Measurements from ENCODE around the gene CDH22. TPM values are rescaled to one million over a fixed set of nuclear protein-coding genes. Genes with fewer than 3 reads are reported as not detected.
A peak's percentile ranks its signal among the peaks of the same experiment; 100 is the strongest.

Gene CDH22
- total RNA-seq, 1 donor from 2014 or later: 0.13 TPM

GRCh38 chr20:46356195-46357029 is 48.1 kb upstream of the CDH22 start:
- H3K4me3 ChIP-seq: no peak overlapping the region
- H3K9me3 Mint-ChIP-seq: no peaks in the 10 kb centered on the region
- no peak overlapping the region for H3K4me2 ChIP-seq
- no peak overlapping the region for H2AFZ ChIP-seq (replicated peaks)
- H3K27ac ChIP-seq: no peak overlapping the region
- peaks cover 15% of the 10 kb centered on the region for H3K4me1 ChIP-seq
- H3K36me3 ChIP-seq: no peaks in the 10 kb centered on the region
- TF ChIP-seq EZH2 (IDR thresholded peaks at IDR 0.05): no peak
- no peak for TF ChIP-seq EZH2phosphoT487 (IDR thresholded peaks at IDR 0.05)
- no peak for TF ChIP-seq CTCF (IDR thresholded peaks at IDR 0.05)
- DNase-seq (ENCODE audit: low spot score): no peak
- H3K27me3 Mint-ChIP-seq (ENCODE audit: insufficient read depth, low read depth): peaks cover 2% of the 10 kb centered on the region
- H3K79me2 ChIP-seq (ENCODE audit: low read depth): no peaks in the 10 kb centered on the region
- peaks cover 37% of the 10 kb centered on the region for H3K4me1 Mint-ChIP-seq
- no peaks in the 10 kb centered on the region for H3K9me3 ChIP-seq (ENCODE audit: low read depth)
- peaks cover 19% of the 10 kb centered on the region for H3K36me3 Mint-ChIP-seq
- H4K20me1 ChIP-seq (ENCODE audit: low read depth): peaks cover 8% of the 10 kb centered on the region
- no peak overlapping the region for H3K9ac ChIP-seq
- H3K27ac Mint-ChIP-seq: no peak overlapping the region
- no peaks in the 10 kb centered on the region for H3K27me3 ChIP-seq
- H3K4me3 Mint-ChIP-seq: no peak overlapping the region
- H3F3A ChIP-seq (ENCODE audit: low read depth): peaks cover 9% of the 10 kb centered on the region

- H3K36me3 ChIP-seq: no peaks in the 10 kb centered on the region
- H3K9ac ChIP-seq: no peak overlapping the region
- DNase-seq (ENCODE audit: low spot score): no peak
- Mint-ChIP-seq H3K27me3 (ENCODE audit: insufficient read depth, low read depth) (peaks cover 7% of the 10 kb centered on the region), H3K4me3 (no peak overlapping the region), H3K9me3 (no peaks in the 10 kb centered on the region), H3K27ac (peak overlapping the region; percentile 86), H3K4me1 (peaks cover 43% of the 10 kb centered on the region), H3K36me3 (peaks cover 22% of the 10 kb centered on the region)
- no peak overlapping the region for H2AFZ ChIP-seq (replicated peaks)
- peaks cover 21% of the 10 kb centered on the region for H3K4me1 ChIP-seq
- no peaks in the 10 kb centered on the region for H3K9me3 ChIP-seq (ENCODE audit: low read depth)
- no peak for TF ChIP-seq EZH2phosphoT487 (IDR thresholded peaks at IDR 0.05)
- no peak for TF ChIP-seq CTCF (IDR thresholded peaks at IDR 0.05)
- no peak for TF ChIP-seq EZH2 (IDR thresholded peaks at IDR 0.05)
- no peaks in the 10 kb centered on the region for H3K27me3 ChIP-seq
- H3K4me2 ChIP-seq: no peak overlapping the region
- H3K79me2 ChIP-seq (ENCODE audit: low read depth): no peaks in the 10 kb centered on the region
- peaks cover 15% of the 10 kb centered on the region for H3F3A ChIP-seq (ENCODE audit: low read depth)
- no peak overlapping the region for H3K27ac ChIP-seq
- H3K4me3 ChIP-seq: no peak overlapping the region
- H4K20me1 ChIP-seq (ENCODE audit: low read depth): peaks cover 8% of the 10 kb centered on the region
Measured at GRCh38 chr20:46355778-46356177, 47.5 kb upstream of the CDH22 start.

- Histone ChIP-seq H3K9ac (no peak overlapping the region), H4K20me1 (ENCODE audit: low read depth) (peaks cover 13% of the 10 kb centered on the region), H3K9me3 (ENCODE audit: low read depth) (no peaks in the 10 kb centered on the region), H3K4me3 (no peak overlapping the region), H3K27me3 (no peaks in the 10 kb centered on the region), H3K36me3 (no peaks in the 10 kb centered on the region), H2AFZ (replicated peaks) (no peak overlapping the region), H3K27ac (no peak overlapping the region), H3K79me2 (ENCODE audit: low read depth) (no peaks in the 10 kb centered on the region), H3K4me2 (no peak overlapping the region), H3F3A (ENCODE audit: low read depth) (peaks cover 22% of the 10 kb centered on the region), H3K4me1 (peaks cover 28% of the 10 kb centered on the region)
- Mint-ChIP-seq H3K4me1 (peaks cover 50% of the 10 kb centered on the region), H3K9me3 (no peaks in the 10 kb centered on the region), H3K27ac (peak overlapping the region; percentile 86), H3K27me3 (ENCODE audit: insufficient read depth, low read depth) (peaks cover 9% of the 10 kb centered on the region), H3K36me3 (peaks cover 22% of the 10 kb centered on the region), H3K4me3 (no peak overlapping the region)
- DNase-seq (ENCODE audit: low spot score): no peak
- TF ChIP-seq EZH2phosphoT487 (IDR thresholded peaks at IDR 0.05) (no peak), EZH2 (IDR thresholded peaks at IDR 0.05) (no peak), CTCF (IDR thresholded peaks at IDR 0.05) (no peak)
Measured at GRCh38 chr20:46354920-46355654, 46.8 kb upstream of the CDH22 start.
